ENCODE results near the gene TEAD1.

The TEAD1 gene

GRCh38 chr11:12961615-12962014 lies 287.4 kb downstream of the TEAD1 start:
- peak; percentile 19 for TF ChIP-seq CTCF (IDR thresholded peaks at IDR 0.05; ENCODE audit: low read depth, low read length, missing control alignments)
- no peak for DNase-seq (ENCODE audit: low read depth)
- in situ Hi-C loops (cut with HindIII; ENCODE audit: low sequenced_read_pairs), result no loop called here
- no peak overlapping the region for H3K4me3 ChIP-seq (ENCODE audit: low read depth, low read length)

- no peak for DNase-seq (ENCODE audit: low read depth)
- no peak for TF ChIP-seq CTCF (IDR thresholded peaks at IDR 0.05; ENCODE audit: low read depth, low read length, missing control alignments)
- in situ Hi-C loops (cut with HindIII; ENCODE audit: low sequenced_read_pairs), result no loop called here
- no peak overlapping the region for H3K4me3 ChIP-seq (ENCODE audit: low read depth, low read length)
Observed at GRCh38 chr11:12962306-12962705, 288.1 kb downstream of the TEAD1 start.

GRCh38 chr11:12963051-12963450 lies 288.8 kb downstream of the TEAD1 start:
- DNase-seq (ENCODE audit: low read depth), result no peak
- in situ Hi-C loops (cut with HindIII; ENCODE audit: low sequenced_read_pairs), result no loop called here
- H3K4me3 ChIP-seq (ENCODE audit: low read depth, low read length), result no peak overlapping the region
- no peak for TF ChIP-seq CTCF (IDR thresholded peaks at IDR 0.05; ENCODE audit: low read depth, low read length, missing control alignments)

GRCh38 chr11:12963792-12964536 lies 289.7 kb downstream of the TEAD1 start:
- DNase-seq (ENCODE audit: low read depth), result no peak
- H3K4me3 ChIP-seq (ENCODE audit: low read depth, low read length), result no peak overlapping the region
- peak; percentile 89 for TF ChIP-seq CTCF (IDR thresholded peaks at IDR 0.05; ENCODE audit: low read depth, low read length, missing control alignments)
- in situ Hi-C loops (cut with HindIII; ENCODE audit: low sequenced_read_pairs), result no loop called here

GRCh38 chr11:12964650-12965049 lies 290.4 kb downstream of the TEAD1 start:
- no peak for DNase-seq (ENCODE audit: low read depth)
- no peak overlapping the region for H3K4me3 ChIP-seq (ENCODE audit: low read depth, low read length)
- in situ Hi-C loops (cut with HindIII; ENCODE audit: low sequenced_read_pairs), result no loop called here
- TF ChIP-seq CTCF (IDR thresholded peaks at IDR 0.05; ENCODE audit: low read depth, low read length, missing control alignments), result no peak

- H3K4me3 ChIP-seq (ENCODE audit: low read depth, low read length), result no peak overlapping the region
- in situ Hi-C loops (cut with HindIII; ENCODE audit: low sequenced_read_pairs), result no loop called here
- TF ChIP-seq CTCF (IDR thresholded peaks at IDR 0.05; ENCODE audit: low read depth, low read length, missing control alignments), result no peak
- DNase-seq (ENCODE audit: low read depth), result no peak
Observed at GRCh38 chr11:12966002-12966401, 291.8 kb downstream of the TEAD1 start.

Measured in astrocyte of the cerebellum (primary cell).